Calu3 (cell line): ENCODE measurements around the gene ARPC5L. TPM values are rescaled to one million over a fixed set of nuclear protein-coding genes. Genes with fewer than 3 reads are reported as not detected.
"Not testable (repeated sequence)": the region's sequence is repeated elsewhere in the genome, so short reads cannot be mapped to it uniquely, and the experiment has no call there.

Experiments used
- BruUV-seq: library from RNA; stranded (reverse); fragments of 400-500 nt; replicated peaks from 2 replicates; lab custom pipeline; 2021; lab: Mats Ljungman, UMichigan
- CTCF ChIA-PET: fragments of 300-600 bp; sonication (Branson Sonifier 250); formaldehyde crosslinking; loops from one replicate; lab custom pipeline; 2022; ENCODE audit warnings: antibody characterized with exemption; lab: Charles Lee
- DNase-seq: peaks from one replicate; pipeline ENCODE4 v3.0.0; 2022
- H3K27ac Mint-ChIP-seq: one replicate; pipeline ENCODE4 v1.8.0; 2022; ENCODE audit warnings: mixed read lengths; ENCODE audit not compliant: unreplicated experiment
- H3K27me3 Mint-ChIP-seq: one replicate; pipeline ENCODE4 v1.8.0; 2022; ENCODE audit warnings: mixed read lengths; ENCODE audit not compliant: unreplicated experiment
- H3K36me3 Mint-ChIP-seq: one replicate; pipeline ENCODE4 v1.8.0; 2022; ENCODE audit warnings: mild to moderate bottlenecking, moderate library complexity, mixed read lengths; ENCODE audit not compliant: insufficient read depth, unreplicated experiment
- H3K4me1 Mint-ChIP-seq: one replicate; pipeline ENCODE4 v1.8.0; 2022; ENCODE audit warnings: mild to moderate bottlenecking, low read depth, mixed read lengths; ENCODE audit not compliant: unreplicated experiment
- H3K4me3 Mint-ChIP-seq: one replicate; pipeline ENCODE4 v1.8.0; 2022; ENCODE audit warnings: mild to moderate bottlenecking, low read depth, moderate library complexity, mixed read lengths; ENCODE audit not compliant: unreplicated experiment
- H3K9me3 Mint-ChIP-seq: one replicate; pipeline ENCODE4 v1.8.0; 2022; ENCODE audit warnings: low read depth, mixed read lengths; ENCODE audit not compliant: unreplicated experiment
- intact Hi-C: fragments of 100-400 bp; cut with micrococcal nuclease; formaldehyde crosslinking; loops from one replicate; pipeline ENCODE4 v1.10.0; 2022; ENCODE audit not compliant: unreplicated experiment
- total RNA-seq: library from RNA; stranded (reverse); gene quantifications from 2 replicates; pipeline ENCODE4 v1.2.3, GENCODE V29; 2022
- TF ChIP-seq, protein P1 (sequence below): fragments of 200-600 bp; IDR thresholded peaks from one replicate; pipeline ENCODE4 v1.8.0; 2022; ENCODE audit warnings: antibody characterized with exemption; ENCODE audit not compliant: unreplicated experiment

ARPC5L gene
- total RNA-seq, 1 experiment from 2014 or later, result 33.2 TPM

DNA sequence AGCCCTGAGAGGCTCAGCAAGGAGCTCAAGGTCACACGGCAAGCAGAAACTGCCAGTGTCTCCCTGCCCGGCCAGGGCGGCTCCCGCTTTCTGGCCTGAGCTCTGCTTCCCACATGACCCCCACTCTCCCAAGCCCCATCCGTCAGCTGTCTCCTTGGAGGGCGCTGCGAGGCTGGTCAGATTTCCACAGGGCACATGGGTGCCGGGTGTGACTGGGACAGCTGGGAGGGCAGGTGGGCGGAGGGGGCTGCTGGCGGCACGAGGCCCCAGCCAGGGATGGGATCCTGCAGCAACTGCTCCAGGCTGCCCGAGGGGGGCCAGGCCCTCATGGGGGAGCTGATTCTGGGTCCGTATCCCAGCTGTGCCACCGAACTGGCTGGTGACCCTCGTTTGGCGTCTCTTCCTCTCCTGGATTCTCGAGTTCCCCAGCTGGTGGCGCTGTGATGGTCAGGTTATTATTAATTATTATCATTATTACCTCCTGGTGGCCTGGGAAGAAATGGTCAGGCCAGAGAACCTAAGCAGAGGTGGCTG is 21.6 kb upstream of the ARPC5L start:
- TF ChIP-seq, protein P1, sequence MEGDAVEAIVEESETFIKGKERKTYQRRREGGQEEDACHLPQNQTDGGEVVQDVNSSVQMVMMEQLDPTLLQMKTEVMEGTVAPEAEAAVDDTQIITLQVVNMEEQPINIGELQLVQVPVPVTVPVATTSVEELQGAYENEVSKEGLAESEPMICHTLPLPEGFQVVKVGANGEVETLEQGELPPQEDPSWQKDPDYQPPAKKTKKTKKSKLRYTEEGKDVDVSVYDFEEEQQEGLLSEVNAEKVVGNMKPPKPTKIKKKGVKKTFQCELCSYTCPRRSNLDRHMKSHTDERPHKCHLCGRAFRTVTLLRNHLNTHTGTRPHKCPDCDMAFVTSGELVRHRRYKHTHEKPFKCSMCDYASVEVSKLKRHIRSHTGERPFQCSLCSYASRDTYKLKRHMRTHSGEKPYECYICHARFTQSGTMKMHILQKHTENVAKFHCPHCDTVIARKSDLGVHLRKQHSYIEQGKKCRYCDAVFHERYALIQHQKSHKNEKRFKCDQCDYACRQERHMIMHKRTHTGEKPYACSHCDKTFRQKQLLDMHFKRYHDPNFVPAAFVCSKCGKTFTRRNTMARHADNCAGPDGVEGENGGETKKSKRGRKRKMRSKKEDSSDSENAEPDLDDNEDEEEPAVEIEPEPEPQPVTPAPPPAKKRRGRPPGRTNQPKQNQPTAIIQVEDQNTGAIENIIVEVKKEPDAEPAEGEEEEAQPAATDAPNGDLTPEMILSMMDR, result no peak
- H3K4me1 Mint-ChIP-seq, result peaks cover 10% of the 10 kb centered on the region
- no peaks in the 10 kb centered on the region for H3K27me3 Mint-ChIP-seq
- no peak for DNase-seq
- H3K4me3 Mint-ChIP-seq, result no peak overlapping the region
- H3K27ac Mint-ChIP-seq, result no peak overlapping the region
- no peaks in the 10 kb centered on the region for H3K36me3 Mint-ChIP-seq
- no peaks in the 10 kb centered on the region for H3K9me3 Mint-ChIP-seq
- intact Hi-C loops, result no loop called here
- CTCF ChIA-PET, result interaction anchor here (1.0 to 1.3 kb wide), 2 partner anchors 12 to 29 kb away, joined by 4 to 5 read pairs; no protein-coding TSS in a partner anchor
- BruUV-seq, result no TSS peak

DNA sequence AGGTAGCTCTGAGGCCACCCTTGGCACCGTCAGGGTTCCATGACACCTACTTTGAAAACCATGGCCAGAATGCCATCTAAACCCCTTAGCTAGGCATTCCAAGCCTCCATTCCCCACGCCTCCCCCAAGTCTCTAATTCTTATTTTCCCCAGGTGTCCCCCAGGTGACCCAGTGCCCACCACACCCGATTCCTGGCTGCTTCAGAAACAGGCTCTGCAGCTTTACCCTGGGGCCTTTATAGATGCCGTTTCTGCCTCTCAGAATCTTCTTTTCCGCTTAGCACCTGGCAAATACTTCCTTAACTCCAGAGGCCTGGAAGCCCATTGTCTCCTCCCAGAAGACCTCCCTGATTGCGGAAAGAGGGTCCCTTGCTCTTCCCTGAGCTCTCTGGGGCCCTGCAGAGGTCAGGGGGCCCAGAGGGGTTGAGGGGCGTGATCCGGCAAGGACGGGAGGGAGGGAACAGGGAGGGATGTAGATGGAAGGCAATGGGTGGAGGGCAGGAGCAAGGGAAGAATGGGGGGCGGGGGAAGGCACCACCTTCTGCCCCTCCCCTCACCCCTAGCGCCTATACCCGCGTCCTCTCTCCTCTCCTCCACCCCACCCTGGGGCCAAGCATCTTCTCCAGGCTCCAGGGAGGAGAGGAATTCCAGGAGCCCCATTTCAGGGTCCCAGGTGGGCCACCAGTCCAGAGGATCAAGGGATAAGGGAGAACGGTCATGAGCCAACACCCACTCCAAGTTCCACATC is 20.7 kb upstream of the ARPC5L start:
- intact Hi-C loops, result no loop called here
- no peaks in the 10 kb centered on the region for H3K36me3 Mint-ChIP-seq
- TF ChIP-seq, protein P1, result no peak
- no peak overlapping the region for H3K27ac Mint-ChIP-seq
- H3K4me1 Mint-ChIP-seq, result peaks cover 8% of the 10 kb centered on the region
- CTCF ChIA-PET, result interaction anchor here (1.3 kb wide), 1 partner anchor 30 kb away, joined by 5 read pairs; no protein-coding TSS in a partner anchor
- no peaks in the 10 kb centered on the region for H3K9me3 Mint-ChIP-seq
- H3K27me3 Mint-ChIP-seq, result no peaks in the 10 kb centered on the region
- no peak overlapping the region for H3K4me3 Mint-ChIP-seq
- DNase-seq, result no peak
- BruUV-seq, result no TSS peak

DNA sequence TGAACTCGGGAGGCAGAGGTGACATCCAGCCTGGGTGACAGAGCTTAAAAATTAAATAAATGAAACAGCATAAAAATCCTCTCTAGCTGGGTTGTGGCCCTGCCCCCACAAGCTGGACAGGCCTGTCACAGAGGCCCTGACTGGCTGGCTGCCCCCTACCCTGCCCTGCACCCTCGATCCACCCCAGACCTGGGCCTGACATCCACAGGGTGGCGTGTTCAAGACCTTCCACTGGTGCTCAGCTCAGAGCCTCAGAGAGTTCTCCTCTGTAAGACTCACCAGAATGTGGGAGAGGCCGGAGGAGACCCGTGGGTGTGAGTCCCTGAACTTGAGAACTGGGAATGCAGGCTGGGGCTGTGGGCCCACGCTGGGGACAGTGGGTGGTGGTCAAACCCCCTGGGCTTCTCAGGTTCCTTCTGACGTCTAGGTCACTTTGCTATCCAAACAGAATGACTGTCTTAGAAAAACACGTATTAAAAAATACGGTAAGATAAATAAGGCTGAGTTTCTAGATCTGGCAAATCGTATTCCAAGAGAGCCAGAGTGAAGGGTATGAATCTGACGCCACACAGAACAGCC is 18.4 kb upstream of the ARPC5L start:
- no peak overlapping the region for H3K4me3 Mint-ChIP-seq
- intact Hi-C loops, result no loop called here
- CTCF ChIA-PET, result no interaction called here
- H3K36me3 Mint-ChIP-seq, result no peaks in the 10 kb centered on the region
- no peaks in the 10 kb centered on the region for H3K9me3 Mint-ChIP-seq
- no peaks in the 10 kb centered on the region for H3K27me3 Mint-ChIP-seq
- DNase-seq, result no peak
- H3K27ac Mint-ChIP-seq, result no peak overlapping the region
- H3K4me1 Mint-ChIP-seq, result peaks cover 8% of the 10 kb centered on the region
- TF ChIP-seq, protein P1, result no peak
- BruUV-seq, result no TSS peak

DNA sequence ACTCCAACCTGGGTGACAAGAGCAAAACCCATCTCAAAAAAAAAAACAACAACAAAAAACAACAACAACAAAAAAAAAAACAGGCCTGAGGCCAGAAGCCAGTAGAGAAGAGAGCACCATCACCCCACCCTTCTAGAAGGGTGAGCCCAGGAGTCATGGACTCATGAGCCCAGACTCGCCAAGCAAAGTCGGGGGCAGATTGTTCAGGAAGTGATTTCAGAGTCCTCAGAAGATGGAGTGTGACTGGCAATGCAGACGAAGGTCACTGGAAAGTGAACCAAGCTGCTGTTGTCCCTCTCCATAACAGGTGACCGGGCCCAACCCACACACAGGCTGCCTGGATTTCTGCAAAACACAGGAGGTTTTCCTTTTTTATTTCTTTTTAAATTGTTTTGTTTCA is 17.6 kb upstream of the ARPC5L start:
- Mint-ChIP-seq H3K9me3 (no peaks in the 10 kb centered on the region), H3K27ac (no peak overlapping the region), H3K36me3 (no peaks in the 10 kb centered on the region), H3K27me3 (no peaks in the 10 kb centered on the region), H3K4me1 (peaks cover 8% of the 10 kb centered on the region), H3K4me3 (no peak overlapping the region)
- no TSS peak for BruUV-seq
- TF ChIP-seq, protein P1, result no peak
- CTCF ChIA-PET, result no interaction called here
- DNase-seq, result no peak
- intact Hi-C loops, result no loop called here

DNA sequence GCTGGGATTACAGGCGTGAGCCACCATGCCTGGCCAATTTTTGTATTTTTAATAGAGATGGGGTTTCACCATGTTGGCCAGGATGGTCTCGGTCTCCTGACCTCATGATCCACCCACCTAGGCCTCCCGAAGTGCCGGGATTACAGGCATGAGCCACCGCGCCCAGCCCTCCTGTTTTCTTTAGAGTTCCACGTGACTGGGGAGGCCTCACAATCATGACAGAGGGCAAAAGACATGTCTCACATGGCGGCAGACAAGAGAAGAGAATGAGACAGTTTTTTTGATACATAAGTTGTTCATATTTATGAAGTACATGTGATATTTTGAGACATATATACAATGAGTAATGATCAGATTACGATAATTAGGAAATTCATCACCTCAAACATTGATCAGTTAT is 15.5 kb upstream of the ARPC5L start:
- H3K36me3 Mint-ChIP-seq, CTCF ChIA-PET, BruUV-seq, H3K27ac Mint-ChIP-seq, H3K27me3 Mint-ChIP-seq, intact Hi-C loops, DNase-seq, H3K9me3 Mint-ChIP-seq, H3K4me3 Mint-ChIP-seq, H3K4me1 Mint-ChIP-seq: not testable (repeated sequence)
